ENCODE results near the gene ZNF600. TPM values are rescaled to one million over a fixed set of nuclear protein-coding genes. Genes with fewer than 3 reads are reported as not detected.
"Not testable (repeated sequence)": the region's sequence is repeated elsewhere in the genome, so short reads cannot be mapped to it uniquely, and the experiment has no call there.

Gene ZNF600
- total and polyA plus RNA-seq, 2 experiments from 2014 or later = 12.5 to 14.6 TPM

- Histone ChIP-seq H3K9me2 (replicated peaks; ENCODE audit: insufficient read depth) (no peaks in the 10 kb centered on the region), H2AFZ (no peak overlapping the region), H3K27ac (no peak overlapping the region), H4K20me1 (ENCODE audit: insufficient read depth, poor library complexity, severe bottlenecking) (no peaks in the 10 kb centered on the region), H3K4me1 (ENCODE audit: insufficient read depth) (peaks cover 19% of the 10 kb centered on the region), H3K36me3 (replicated peaks; ENCODE audit: insufficient read depth, low read depth) (no peaks in the 10 kb centered on the region), H3K4me2 (no peak overlapping the region), H3K9me3 (ENCODE audit: low read depth) (no peaks in the 10 kb centered on the region), H3K27me3 (no peaks in the 10 kb centered on the region), H3K4me3 (no peak overlapping the region), H3K79me2 (no peaks in the 10 kb centered on the region)
- DNase-seq (ENCODE audit: low spot score) = no peak
- WGBS (ENCODE audit: low lambda C conversion rate, missing lambda C conversion rate) = 92% methylated on average over 3 of the region's 3 CpGs
- TF ChIP-seq EZH2phosphoT487 (IDR thresholded peaks at IDR 0.05; ENCODE audit: low read depth, severe bottlenecking, unreplicated experiment) (no peak), CTCF (IDR thresholded peaks at IDR 0.05; ENCODE audit: poor library complexity) (no peak), EZH2 (IDR thresholded peaks at IDR 0.05; ENCODE audit: borderline replicate concordance) (no peak)
Observed at GRCh38 chr19:52743091-52743490, 43.5 kb downstream of the ZNF600 start.

GRCh38 chr19:52742516-52742915 lies 44.1 kb downstream of the ZNF600 start:
- H4K20me1 ChIP-seq (ENCODE audit: insufficient read depth, poor library complexity, severe bottlenecking) = no peaks in the 10 kb centered on the region
- H3K4me2 ChIP-seq = peak overlapping the region; percentile 66
- no peaks in the 10 kb centered on the region for H3K27me3 ChIP-seq
- no peak overlapping the region for H3K4me3 ChIP-seq
- no peak for DNase-seq (ENCODE audit: low spot score)
- H3K27ac ChIP-seq = peak overlapping the region; percentile 80
- H3K9me2 ChIP-seq (replicated peaks; ENCODE audit: insufficient read depth) = no peaks in the 10 kb centered on the region
- no peak overlapping the region for H2AFZ ChIP-seq
- no peaks in the 10 kb centered on the region for H3K79me2 ChIP-seq
- no peaks in the 10 kb centered on the region for H3K9me3 ChIP-seq (ENCODE audit: low read depth)
- H3K4me1 ChIP-seq (ENCODE audit: insufficient read depth) = peaks cover 19% of the 10 kb centered on the region
- no peak for TF ChIP-seq EZH2 (IDR thresholded peaks at IDR 0.05; ENCODE audit: borderline replicate concordance)
- TF ChIP-seq CTCF (IDR thresholded peaks at IDR 0.05; ENCODE audit: poor library complexity) = no peak
- TF ChIP-seq EZH2phosphoT487 (IDR thresholded peaks at IDR 0.05; ENCODE audit: low read depth, severe bottlenecking, unreplicated experiment) = no peak
- H3K36me3 ChIP-seq (replicated peaks; ENCODE audit: insufficient read depth, low read depth) = no peaks in the 10 kb centered on the region
- 18% methylated on average over 3 of the region's 3 CpGs for WGBS (ENCODE audit: low lambda C conversion rate, missing lambda C conversion rate)

GRCh38 chr19:52741951-52742485 lies 44.6 kb downstream of the ZNF600 start:
- no peaks in the 10 kb centered on the region for H4K20me1 ChIP-seq (ENCODE audit: insufficient read depth, poor library complexity, severe bottlenecking)
- H3K27me3 ChIP-seq = no peaks in the 10 kb centered on the region
- peak overlapping the region; percentile 44 for H2AFZ ChIP-seq
- no peaks in the 10 kb centered on the region for H3K36me3 ChIP-seq (replicated peaks; ENCODE audit: insufficient read depth, low read depth)
- peaks cover 19% of the 10 kb centered on the region for H3K4me1 ChIP-seq (ENCODE audit: insufficient read depth)
- 22% methylated on average over 6 of the region's 6 CpGs for WGBS (ENCODE audit: low lambda C conversion rate, missing lambda C conversion rate)
- no peak for DNase-seq (ENCODE audit: low spot score)
- no peaks in the 10 kb centered on the region for H3K79me2 ChIP-seq
- no peak overlapping the region for H3K4me3 ChIP-seq
- peak overlapping the region; percentile 80 for H3K27ac ChIP-seq
- TF ChIP-seq EZH2phosphoT487 (IDR thresholded peaks at IDR 0.05; ENCODE audit: low read depth, severe bottlenecking, unreplicated experiment) (no peak), EZH2 (IDR thresholded peaks at IDR 0.05; ENCODE audit: borderline replicate concordance) (no peak), CTCF (IDR thresholded peaks at IDR 0.05; ENCODE audit: poor library complexity) (no peak)
- H3K4me2 ChIP-seq = peak overlapping the region; percentile 66
- no peaks in the 10 kb centered on the region for H3K9me3 ChIP-seq (ENCODE audit: low read depth)
- no peaks in the 10 kb centered on the region for H3K9me2 ChIP-seq (replicated peaks; ENCODE audit: insufficient read depth)

GRCh38 chr19:52741371-52741770 lies 45.2 kb downstream of the ZNF600 start:
- not testable (repeated sequence) for H3K9me2 ChIP-seq (replicated peaks; ENCODE audit: insufficient read depth); H3K36me3 ChIP-seq (replicated peaks; ENCODE audit: insufficient read depth, low read depth); H3K4me3 ChIP-seq; H3K79me2 ChIP-seq; H3K27me3 ChIP-seq; H4K20me1 ChIP-seq (ENCODE audit: insufficient read depth, poor library complexity, severe bottlenecking); DNase-seq (ENCODE audit: low spot score); H3K9me3 ChIP-seq (ENCODE audit: low read depth)
- Histone ChIP-seq H3K27ac (peak overlapping the region; percentile 80), H3K4me2 (peak overlapping the region; percentile 66), H3K4me1 (ENCODE audit: insufficient read depth) (peaks cover 19% of the 10 kb centered on the region), H2AFZ (peak overlapping the region; percentile 44)
- 32% methylated on average over 7 of the region's 7 CpGs for WGBS (ENCODE audit: low lambda C conversion rate, missing lambda C conversion rate)
